ENCODE results near the gene IL23R. TPM values are rescaled to one million over a fixed set of nuclear protein-coding genes. Genes with fewer than 3 reads are reported as not detected.

The IL23R gene, protein sequence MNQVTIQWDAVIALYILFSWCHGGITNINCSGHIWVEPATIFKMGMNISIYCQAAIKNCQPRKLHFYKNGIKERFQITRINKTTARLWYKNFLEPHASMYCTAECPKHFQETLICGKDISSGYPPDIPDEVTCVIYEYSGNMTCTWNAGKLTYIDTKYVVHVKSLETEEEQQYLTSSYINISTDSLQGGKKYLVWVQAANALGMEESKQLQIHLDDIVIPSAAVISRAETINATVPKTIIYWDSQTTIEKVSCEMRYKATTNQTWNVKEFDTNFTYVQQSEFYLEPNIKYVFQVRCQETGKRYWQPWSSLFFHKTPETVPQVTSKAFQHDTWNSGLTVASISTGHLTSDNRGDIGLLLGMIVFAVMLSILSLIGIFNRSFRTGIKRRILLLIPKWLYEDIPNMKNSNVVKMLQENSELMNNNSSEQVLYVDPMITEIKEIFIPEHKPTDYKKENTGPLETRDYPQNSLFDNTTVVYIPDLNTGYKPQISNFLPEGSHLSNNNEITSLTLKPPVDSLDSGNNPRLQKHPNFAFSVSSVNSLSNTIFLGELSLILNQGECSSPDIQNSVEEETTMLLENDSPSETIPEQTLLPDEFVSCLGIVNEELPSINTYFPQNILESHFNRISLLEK
- total RNA-seq = not detected in 2 replicates
- polyA plus RNA-seq = not detected in 2 replicates

DNA sequence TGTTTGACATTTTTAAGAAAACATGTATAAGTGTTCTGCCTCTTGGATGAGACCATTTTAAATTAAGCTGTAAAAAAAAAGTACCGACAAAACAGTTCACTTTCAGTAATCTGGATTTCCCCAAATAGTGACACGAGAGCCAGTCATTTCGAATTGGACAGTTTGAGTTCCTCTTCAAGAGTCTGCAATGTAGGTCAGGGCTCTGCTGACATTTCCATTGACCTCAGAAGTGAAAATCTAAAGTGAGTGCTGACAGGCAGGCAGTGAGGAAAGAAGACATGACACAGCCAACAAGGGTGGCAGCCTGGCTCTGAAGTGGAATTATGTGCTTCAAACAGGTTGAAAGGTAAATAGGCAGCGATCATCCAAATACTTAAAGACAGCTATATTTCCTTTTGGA, at the start of gene IL23R:
TSS of gene IL23R (plus strand) at position 259 of the 400 bp plus-strand sequence. CDS start 1,667 bp downstream, outside the sequence.
- TF ChIP-seq, protein P1, sequence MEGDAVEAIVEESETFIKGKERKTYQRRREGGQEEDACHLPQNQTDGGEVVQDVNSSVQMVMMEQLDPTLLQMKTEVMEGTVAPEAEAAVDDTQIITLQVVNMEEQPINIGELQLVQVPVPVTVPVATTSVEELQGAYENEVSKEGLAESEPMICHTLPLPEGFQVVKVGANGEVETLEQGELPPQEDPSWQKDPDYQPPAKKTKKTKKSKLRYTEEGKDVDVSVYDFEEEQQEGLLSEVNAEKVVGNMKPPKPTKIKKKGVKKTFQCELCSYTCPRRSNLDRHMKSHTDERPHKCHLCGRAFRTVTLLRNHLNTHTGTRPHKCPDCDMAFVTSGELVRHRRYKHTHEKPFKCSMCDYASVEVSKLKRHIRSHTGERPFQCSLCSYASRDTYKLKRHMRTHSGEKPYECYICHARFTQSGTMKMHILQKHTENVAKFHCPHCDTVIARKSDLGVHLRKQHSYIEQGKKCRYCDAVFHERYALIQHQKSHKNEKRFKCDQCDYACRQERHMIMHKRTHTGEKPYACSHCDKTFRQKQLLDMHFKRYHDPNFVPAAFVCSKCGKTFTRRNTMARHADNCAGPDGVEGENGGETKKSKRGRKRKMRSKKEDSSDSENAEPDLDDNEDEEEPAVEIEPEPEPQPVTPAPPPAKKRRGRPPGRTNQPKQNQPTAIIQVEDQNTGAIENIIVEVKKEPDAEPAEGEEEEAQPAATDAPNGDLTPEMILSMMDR (IDR thresholded peaks at IDR 0.05; ENCODE audit: low read depth, low read length) = no peak
- Histone ChIP-seq H3K9me3 (ENCODE audit: low read depth) (no peaks in the 10 kb centered on the region), H3K27ac (no peak within 1 kb of the TSS), H3K36me3 (no peaks in the 10 kb centered on the region), H3K4me3 (no peak within 1 kb of the TSS), H3K4me1 (ENCODE audit: low read depth) (peaks cover 31% of the 10 kb centered on the region), H3K27me3 (peaks cover 14% of the 10 kb centered on the region)
- peak in 1 of 2 donors; percentile 94 for DNase-seq (ENCODE audit: low read depth in 1 of 2, low spot score in 1 of 2)

DNA sequence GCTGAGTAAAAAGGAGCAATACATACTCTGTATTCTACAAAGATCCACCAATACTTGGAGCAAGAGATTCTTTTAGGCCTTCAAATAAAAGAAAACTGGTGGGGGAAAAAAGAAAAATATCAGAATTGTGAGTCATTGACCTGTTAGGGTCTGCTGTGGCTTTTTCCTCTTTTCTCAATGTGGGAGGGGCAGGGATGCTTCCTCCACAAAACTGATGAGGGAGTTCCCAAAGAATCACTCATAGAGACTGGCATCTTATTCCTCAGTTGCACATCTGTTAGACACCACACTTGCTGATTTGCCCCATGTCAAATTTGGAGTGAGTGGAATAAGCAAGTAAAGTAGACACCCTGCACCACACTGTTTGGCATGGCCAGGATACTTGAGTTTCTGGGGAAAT, 48.1 kb upstream of the IL23R start:
- no peaks in the 10 kb centered on the region for H3K27me3 ChIP-seq
- H3K4me3 ChIP-seq = no peak overlapping the region
- H3K9me3 ChIP-seq (ENCODE audit: low read depth) = no peaks in the 10 kb centered on the region
- H3K36me3 ChIP-seq = no peaks in the 10 kb centered on the region
- TF ChIP-seq, protein P1 (IDR thresholded peaks at IDR 0.05; ENCODE audit: low read depth, low read length) = no peak
- DNase-seq (ENCODE audit: low read depth in 1 of 2, low spot score in 1 of 2) = no peak
- no peaks in the 10 kb centered on the region for H3K4me1 ChIP-seq (ENCODE audit: low read depth)
- no peak overlapping the region for H3K27ac ChIP-seq

DNA sequence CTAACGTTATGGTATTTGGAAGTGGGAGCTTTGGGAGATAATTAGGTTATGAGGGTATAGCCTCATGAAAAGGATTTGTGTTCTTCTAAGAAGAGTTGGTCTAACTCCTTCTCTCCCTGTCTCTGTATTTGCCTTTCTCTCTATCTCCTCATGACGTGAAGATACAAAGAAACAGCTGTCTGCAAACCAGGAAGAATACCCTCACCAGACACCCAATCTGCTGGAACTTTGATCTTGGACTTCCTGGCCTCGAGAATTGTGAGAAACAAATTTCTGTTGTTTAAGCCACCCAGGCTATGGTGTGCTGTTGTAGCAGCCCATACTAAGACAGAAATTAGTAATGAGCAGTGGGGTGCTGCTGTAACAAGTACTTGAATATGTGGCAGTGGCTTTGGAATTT, 47.6 kb upstream of the IL23R start:
- H3K4me1 ChIP-seq (ENCODE audit: low read depth) = no peaks in the 10 kb centered on the region
- H3K36me3 ChIP-seq = no peaks in the 10 kb centered on the region
- no peak overlapping the region for H3K4me3 ChIP-seq
- TF ChIP-seq, protein P1 (IDR thresholded peaks at IDR 0.05; ENCODE audit: low read depth, low read length) = no peak
- no peaks in the 10 kb centered on the region for H3K27me3 ChIP-seq
- H3K9me3 ChIP-seq (ENCODE audit: low read depth) = no peaks in the 10 kb centered on the region
- no peak for DNase-seq (ENCODE audit: low read depth in 1 of 2, low spot score in 1 of 2)
- H3K27ac ChIP-seq = no peak overlapping the region

DNA sequence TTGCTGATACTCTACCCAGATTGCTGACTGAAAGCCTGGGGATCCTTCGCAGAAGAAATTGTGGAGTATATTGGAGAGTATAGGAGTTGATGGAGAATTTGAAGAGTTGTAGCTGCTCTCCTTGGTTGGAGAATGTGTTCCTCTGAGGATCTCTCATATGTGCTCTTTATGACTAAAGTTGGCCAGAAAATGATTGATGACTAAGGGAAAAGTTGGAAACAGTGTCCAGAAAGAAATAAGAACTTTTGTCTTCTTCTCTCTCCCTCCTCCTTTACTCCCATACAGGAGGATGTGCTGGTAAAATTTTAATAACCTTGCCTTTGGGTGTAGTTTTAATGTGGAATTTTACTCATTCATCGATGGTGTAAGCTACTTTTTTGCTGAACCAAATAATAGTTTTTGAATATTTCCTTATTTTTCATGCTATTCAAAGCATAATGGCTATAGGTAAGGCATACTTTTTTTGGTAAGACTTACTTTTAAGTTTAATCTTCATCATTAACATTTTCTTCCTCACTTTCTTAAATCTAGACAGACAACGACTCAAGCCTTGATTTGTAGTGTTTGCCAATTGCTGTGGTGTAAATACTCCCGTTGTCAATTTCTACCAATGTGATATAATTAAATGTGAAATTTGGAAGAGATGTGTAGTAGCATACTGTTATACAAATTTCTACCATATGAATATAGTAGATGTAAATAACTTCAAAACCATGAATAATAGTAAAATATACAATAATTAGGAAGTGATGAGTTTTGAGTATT, 45.2 kb upstream of the IL23R start:
- TF ChIP-seq, protein P1 (IDR thresholded peaks at IDR 0.05; ENCODE audit: low read depth, low read length) = no peak

DNA sequence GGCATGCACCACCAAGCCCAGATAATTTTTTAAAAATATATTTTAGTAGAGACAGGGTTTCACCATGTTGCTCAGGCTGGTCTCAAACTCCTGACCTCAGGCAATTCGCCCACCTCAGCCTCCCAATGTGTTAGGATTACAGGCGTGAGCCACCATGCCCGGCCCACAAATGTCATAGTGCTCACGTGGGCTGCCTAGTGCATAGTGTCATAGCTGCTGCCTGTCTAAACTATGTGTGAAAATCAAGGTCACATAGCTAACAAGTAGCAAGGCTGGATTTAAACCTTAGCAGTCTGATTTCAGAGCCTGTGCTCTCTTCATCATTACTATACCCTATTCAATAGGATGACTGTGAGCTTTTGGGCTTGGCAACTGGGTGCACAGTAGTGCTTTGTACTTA, 41.8 kb upstream of the IL23R start:
- no peak for DNase-seq (ENCODE audit: low read depth in 1 of 2, low spot score in 1 of 2)
- TF ChIP-seq, protein P1 (IDR thresholded peaks at IDR 0.05; ENCODE audit: low read depth, low read length) = no peak
- Histone ChIP-seq H3K4me1 (ENCODE audit: low read depth) (no peaks in the 10 kb centered on the region), H3K36me3 (no peaks in the 10 kb centered on the region), H3K27me3 (no peaks in the 10 kb centered on the region), H3K9me3 (ENCODE audit: low read depth) (no peaks in the 10 kb centered on the region), H3K27ac (no peak overlapping the region), H3K4me3 (no peak overlapping the region)

More for the DNA sequence above, 45.2 kb upstream of the IL23R start:
- no peak for DNase-seq (ENCODE audit: low read depth in 1 of 2, low spot score in 1 of 2)
- H3K36me3 ChIP-seq = no peaks in the 10 kb centered on the region
- no peaks in the 10 kb centered on the region for H3K9me3 ChIP-seq (ENCODE audit: low read depth)
- H3K4me3 ChIP-seq = no peak overlapping the region
- no peaks in the 10 kb centered on the region for H3K4me1 ChIP-seq (ENCODE audit: low read depth)
- H3K27ac ChIP-seq = no peak overlapping the region
- no peaks in the 10 kb centered on the region for H3K27me3 ChIP-seq

Measured in cardiac muscle cell (in vitro differentiated cells and primary cell).